ENCODE results near the gene SCN5A.

DNA sequence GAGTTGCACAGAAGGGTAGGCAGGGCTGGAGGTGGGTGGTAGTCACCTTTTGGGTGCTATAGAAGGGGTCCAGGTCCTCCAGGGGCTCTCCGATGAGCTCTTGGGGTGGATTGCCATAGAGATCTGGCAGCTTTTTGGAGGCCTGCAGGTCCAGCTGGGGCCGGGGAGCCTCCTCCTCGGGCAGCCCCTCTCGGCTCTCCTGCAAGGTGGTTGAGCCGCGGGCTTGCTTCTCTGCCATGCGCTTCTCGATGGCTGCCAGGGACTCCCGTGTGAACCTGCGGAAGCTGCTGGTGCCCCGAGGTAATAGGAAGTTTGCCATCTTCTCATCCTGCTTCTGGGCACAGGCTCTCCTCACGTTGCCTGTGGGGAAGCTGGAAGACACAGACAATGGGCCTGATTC, 16.5 kb downstream of the SCN5A start:
- TF ChIP-seq, protein P1, sequence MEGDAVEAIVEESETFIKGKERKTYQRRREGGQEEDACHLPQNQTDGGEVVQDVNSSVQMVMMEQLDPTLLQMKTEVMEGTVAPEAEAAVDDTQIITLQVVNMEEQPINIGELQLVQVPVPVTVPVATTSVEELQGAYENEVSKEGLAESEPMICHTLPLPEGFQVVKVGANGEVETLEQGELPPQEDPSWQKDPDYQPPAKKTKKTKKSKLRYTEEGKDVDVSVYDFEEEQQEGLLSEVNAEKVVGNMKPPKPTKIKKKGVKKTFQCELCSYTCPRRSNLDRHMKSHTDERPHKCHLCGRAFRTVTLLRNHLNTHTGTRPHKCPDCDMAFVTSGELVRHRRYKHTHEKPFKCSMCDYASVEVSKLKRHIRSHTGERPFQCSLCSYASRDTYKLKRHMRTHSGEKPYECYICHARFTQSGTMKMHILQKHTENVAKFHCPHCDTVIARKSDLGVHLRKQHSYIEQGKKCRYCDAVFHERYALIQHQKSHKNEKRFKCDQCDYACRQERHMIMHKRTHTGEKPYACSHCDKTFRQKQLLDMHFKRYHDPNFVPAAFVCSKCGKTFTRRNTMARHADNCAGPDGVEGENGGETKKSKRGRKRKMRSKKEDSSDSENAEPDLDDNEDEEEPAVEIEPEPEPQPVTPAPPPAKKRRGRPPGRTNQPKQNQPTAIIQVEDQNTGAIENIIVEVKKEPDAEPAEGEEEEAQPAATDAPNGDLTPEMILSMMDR (IDR thresholded peaks at IDR 0.05) = no peak
- TF ChIP-seq CREM (CRISPR knock-in tag; IDR thresholded peaks at IDR 0.05) (no peak), ZNF121 (CRISPR knock-in tag; IDR thresholded peaks at IDR 0.05) (no peak), JUN (CRISPR knock-in tag; IDR thresholded peaks at IDR 0.05) (no peak), GABPB1 (CRISPR knock-in tag; IDR thresholded peaks at IDR 0.05) (no peak), ZNF423 (CRISPR knock-in tag; IDR thresholded peaks at IDR 0.05) (no peak)
- TF ChIP-seq, protein P2, sequence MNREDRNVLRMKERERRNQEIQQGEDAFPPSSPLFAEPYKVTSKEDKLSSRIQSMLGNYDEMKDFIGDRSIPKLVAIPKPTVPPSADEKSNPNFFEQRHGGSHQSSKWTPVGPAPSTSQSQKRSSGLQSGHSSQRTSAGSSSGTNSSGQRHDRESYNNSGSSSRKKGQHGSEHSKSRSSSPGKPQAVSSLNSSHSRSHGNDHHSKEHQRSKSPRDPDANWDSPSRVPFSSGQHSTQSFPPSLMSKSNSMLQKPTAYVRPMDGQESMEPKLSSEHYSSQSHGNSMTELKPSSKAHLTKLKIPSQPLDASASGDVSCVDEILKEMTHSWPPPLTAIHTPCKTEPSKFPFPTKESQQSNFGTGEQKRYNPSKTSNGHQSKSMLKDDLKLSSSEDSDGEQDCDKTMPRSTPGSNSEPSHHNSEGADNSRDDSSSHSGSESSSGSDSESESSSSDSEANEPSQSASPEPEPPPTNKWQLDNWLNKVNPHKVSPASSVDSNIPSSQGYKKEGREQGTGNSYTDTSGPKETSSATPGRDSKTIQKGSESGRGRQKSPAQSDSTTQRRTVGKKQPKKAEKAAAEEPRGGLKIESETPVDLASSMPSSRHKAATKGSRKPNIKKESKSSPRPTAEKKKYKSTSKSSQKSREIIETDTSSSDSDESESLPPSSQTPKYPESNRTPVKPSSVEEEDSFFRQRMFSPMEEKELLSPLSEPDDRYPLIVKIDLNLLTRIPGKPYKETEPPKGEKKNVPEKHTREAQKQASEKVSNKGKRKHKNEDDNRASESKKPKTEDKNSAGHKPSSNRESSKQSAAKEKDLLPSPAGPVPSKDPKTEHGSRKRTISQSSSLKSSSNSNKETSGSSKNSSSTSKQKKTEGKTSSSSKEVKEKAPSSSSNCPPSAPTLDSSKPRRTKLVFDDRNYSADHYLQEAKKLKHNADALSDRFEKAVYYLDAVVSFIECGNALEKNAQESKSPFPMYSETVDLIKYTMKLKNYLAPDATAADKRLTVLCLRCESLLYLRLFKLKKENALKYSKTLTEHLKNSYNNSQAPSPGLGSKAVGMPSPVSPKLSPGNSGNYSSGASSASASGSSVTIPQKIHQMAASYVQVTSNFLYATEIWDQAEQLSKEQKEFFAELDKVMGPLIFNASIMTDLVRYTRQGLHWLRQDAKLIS (CRISPR knock-in tag; IDR thresholded peaks at IDR 0.05; ENCODE audit: borderline replicate concordance) = no peak
- TF ChIP-seq, protein P3, sequence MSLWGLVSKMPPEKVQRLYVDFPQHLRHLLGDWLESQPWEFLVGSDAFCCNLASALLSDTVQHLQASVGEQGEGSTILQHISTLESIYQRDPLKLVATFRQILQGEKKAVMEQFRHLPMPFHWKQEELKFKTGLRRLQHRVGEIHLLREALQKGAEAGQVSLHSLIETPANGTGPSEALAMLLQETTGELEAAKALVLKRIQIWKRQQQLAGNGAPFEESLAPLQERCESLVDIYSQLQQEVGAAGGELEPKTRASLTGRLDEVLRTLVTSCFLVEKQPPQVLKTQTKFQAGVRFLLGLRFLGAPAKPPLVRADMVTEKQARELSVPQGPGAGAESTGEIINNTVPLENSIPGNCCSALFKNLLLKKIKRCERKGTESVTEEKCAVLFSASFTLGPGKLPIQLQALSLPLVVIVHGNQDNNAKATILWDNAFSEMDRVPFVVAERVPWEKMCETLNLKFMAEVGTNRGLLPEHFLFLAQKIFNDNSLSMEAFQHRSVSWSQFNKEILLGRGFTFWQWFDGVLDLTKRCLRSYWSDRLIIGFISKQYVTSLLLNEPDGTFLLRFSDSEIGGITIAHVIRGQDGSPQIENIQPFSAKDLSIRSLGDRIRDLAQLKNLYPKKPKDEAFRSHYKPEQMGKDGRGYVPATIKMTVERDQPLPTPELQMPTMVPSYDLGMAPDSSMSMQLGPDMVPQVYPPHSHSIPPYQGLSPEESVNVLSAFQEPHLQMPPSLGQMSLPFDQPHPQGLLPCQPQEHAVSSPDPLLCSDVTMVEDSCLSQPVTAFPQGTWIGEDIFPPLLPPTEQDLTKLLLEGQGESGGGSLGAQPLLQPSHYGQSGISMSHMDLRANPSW (CRISPR knock-in tag; conservative IDR thresholded peaks at IDR 0.05; ENCODE audit: low read depth) = no peak
- TF ChIP-seq, protein P4, sequence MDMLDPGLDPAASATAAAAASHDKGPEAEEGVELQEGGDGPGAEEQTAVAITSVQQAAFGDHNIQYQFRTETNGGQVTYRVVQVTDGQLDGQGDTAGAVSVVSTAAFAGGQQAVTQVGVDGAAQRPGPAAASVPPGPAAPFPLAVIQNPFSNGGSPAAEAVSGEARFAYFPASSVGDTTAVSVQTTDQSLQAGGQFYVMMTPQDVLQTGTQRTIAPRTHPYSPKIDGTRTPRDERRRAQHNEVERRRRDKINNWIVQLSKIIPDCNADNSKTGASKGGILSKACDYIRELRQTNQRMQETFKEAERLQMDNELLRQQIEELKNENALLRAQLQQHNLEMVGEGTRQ (CRISPR knock-in tag; IDR thresholded peaks at IDR 0.05) = no peak
- TF ChIP-seq, protein P5, sequence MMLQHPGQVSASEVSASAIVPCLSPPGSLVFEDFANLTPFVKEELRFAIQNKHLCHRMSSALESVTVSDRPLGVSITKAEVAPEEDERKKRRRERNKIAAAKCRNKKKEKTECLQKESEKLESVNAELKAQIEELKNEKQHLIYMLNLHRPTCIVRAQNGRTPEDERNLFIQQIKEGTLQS (CRISPR knock-in tag; conservative IDR thresholded peaks at IDR 0.05) = no peak
- TF ChIP-seq, protein P6, sequence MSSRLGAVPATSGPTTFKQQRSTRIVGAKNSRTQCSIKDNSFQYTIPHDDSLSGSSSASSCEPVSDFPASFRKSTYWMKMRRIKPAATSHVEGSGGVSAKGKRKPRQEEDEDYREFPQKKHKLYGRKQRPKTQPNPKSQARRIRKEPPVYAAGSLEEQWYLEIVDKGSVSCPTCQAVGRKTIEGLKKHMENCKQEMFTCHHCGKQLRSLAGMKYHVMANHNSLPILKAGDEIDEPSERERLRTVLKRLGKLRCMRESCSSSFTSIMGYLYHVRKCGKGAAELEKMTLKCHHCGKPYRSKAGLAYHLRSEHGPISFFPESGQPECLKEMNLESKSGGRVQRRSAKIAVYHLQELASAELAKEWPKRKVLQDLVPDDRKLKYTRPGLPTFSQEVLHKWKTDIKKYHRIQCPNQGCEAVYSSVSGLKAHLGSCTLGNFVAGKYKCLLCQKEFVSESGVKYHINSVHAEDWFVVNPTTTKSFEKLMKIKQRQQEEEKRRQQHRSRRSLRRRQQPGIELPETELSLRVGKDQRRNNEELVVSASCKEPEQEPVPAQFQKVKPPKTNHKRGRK (CRISPR knock-in tag; IDR thresholded peaks at IDR 0.05; ENCODE audit: borderline replicate concordance) = no peak
- TF ChIP-seq, protein P7, sequence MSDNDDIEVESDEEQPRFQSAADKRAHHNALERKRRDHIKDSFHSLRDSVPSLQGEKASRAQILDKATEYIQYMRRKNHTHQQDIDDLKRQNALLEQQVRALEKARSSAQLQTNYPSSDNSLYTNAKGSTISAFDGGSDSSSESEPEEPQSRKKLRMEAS (CRISPR knock-in tag; IDR thresholded peaks at IDR 0.05) = no peak

Data from WTC11 (cell line).